ENCODE measurements around the gene ANO9.

- TF ChIP-seq TAF1 (conservative IDR thresholded peaks at IDR 0.05): no peak
- no peak for TF ChIP-seq FOXA2 (IDR thresholded peaks at IDR 0.05)
- TF ChIP-seq, protein P1, sequence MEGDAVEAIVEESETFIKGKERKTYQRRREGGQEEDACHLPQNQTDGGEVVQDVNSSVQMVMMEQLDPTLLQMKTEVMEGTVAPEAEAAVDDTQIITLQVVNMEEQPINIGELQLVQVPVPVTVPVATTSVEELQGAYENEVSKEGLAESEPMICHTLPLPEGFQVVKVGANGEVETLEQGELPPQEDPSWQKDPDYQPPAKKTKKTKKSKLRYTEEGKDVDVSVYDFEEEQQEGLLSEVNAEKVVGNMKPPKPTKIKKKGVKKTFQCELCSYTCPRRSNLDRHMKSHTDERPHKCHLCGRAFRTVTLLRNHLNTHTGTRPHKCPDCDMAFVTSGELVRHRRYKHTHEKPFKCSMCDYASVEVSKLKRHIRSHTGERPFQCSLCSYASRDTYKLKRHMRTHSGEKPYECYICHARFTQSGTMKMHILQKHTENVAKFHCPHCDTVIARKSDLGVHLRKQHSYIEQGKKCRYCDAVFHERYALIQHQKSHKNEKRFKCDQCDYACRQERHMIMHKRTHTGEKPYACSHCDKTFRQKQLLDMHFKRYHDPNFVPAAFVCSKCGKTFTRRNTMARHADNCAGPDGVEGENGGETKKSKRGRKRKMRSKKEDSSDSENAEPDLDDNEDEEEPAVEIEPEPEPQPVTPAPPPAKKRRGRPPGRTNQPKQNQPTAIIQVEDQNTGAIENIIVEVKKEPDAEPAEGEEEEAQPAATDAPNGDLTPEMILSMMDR (IDR thresholded peaks at IDR 0.05; ENCODE audit: low read depth, low read length, missing input control): no peak
- no peak for TF ChIP-seq GABPA (IDR thresholded peaks at IDR 0.05 in 1 of 2, conservative IDR thresholded peaks at IDR 0.05 in 1 of 2)
- TF ChIP-seq RAD21 (IDR thresholded peaks at IDR 0.05): no peak
- TF ChIP-seq, protein P2, sequence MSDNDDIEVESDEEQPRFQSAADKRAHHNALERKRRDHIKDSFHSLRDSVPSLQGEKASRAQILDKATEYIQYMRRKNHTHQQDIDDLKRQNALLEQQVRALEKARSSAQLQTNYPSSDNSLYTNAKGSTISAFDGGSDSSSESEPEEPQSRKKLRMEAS (IDR thresholded peaks at IDR 0.05): no peak
- no peak for TF ChIP-seq JUND (IDR thresholded peaks at IDR 0.05)
- TF ChIP-seq YY1 (IDR thresholded peaks at IDR 0.05): no peak
- TF ChIP-seq, protein P3, sequence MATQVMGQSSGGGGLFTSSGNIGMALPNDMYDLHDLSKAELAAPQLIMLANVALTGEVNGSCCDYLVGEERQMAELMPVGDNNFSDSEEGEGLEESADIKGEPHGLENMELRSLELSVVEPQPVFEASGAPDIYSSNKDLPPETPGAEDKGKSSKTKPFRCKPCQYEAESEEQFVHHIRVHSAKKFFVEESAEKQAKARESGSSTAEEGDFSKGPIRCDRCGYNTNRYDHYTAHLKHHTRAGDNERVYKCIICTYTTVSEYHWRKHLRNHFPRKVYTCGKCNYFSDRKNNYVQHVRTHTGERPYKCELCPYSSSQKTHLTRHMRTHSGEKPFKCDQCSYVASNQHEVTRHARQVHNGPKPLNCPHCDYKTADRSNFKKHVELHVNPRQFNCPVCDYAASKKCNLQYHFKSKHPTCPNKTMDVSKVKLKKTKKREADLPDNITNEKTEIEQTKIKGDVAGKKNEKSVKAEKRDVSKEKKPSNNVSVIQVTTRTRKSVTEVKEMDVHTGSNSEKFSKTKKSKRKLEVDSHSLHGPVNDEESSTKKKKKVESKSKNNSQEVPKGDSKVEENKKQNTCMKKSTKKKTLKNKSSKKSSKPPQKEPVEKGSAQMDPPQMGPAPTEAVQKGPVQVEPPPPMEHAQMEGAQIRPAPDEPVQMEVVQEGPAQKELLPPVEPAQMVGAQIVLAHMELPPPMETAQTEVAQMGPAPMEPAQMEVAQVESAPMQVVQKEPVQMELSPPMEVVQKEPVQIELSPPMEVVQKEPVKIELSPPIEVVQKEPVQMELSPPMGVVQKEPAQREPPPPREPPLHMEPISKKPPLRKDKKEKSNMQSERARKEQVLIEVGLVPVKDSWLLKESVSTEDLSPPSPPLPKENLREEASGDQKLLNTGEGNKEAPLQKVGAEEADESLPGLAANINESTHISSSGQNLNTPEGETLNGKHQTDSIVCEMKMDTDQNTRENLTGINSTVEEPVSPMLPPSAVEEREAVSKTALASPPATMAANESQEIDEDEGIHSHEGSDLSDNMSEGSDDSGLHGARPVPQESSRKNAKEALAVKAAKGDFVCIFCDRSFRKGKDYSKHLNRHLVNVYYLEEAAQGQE (IDR thresholded peaks at IDR 0.05): no peak
- TF ChIP-seq ZBTB33 (IDR thresholded peaks at IDR 0.05): no peak
- TF ChIP-seq, protein P4, sequence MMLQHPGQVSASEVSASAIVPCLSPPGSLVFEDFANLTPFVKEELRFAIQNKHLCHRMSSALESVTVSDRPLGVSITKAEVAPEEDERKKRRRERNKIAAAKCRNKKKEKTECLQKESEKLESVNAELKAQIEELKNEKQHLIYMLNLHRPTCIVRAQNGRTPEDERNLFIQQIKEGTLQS (IDR thresholded peaks at IDR 0.05): no peak
Measured at GRCh38 chr11:473962-474785, 32.4 kb upstream of the ANO9 start.

Data from liver (tissue), 3 donors.